Measurements from ENCODE around the gene MAP2K6.
"Not testable (repeated sequence)": the region's sequence is repeated elsewhere in the genome, so short reads cannot be mapped to it uniquely, and the experiment has no call there.

Gene MAP2K6

GRCh38 chr17:69460963-69461922 is 46.7 kb downstream of the MAP2K6 start:
- no peak for DNase-seq

- DNase-seq = no peak
Measured at GRCh38 chr17:69461951-69462369, 47.5 kb downstream of the MAP2K6 start.

GRCh38 chr17:69462882-69463281 is 48.4 kb downstream of the MAP2K6 start:
- DNase-seq = no peak

- no peak for DNase-seq
Measured at GRCh38 chr17:69466451-69466850, 52.0 kb downstream of the MAP2K6 start.

GRCh38 chr17:69466905-69467667 is 52.6 kb downstream of the MAP2K6 start:
- DNase-seq = no peak

GRCh38 chr17:69468207-69468606 is 53.7 kb downstream of the MAP2K6 start:
- no peak for DNase-seq

- no peak for DNase-seq
Measured at GRCh38 chr17:69470702-69471101, 56.2 kb downstream of the MAP2K6 start.

- DNase-seq = no peak
Measured at GRCh38 chr17:69471406-69471805, 56.9 kb downstream of the MAP2K6 start.

- no peak for DNase-seq
Measured at GRCh38 chr17:69473841-69474831, 59.6 kb downstream of the MAP2K6 start.

- DNase-seq = no peak
Measured at GRCh38 chr17:69477204-69477902, 62.9 kb downstream of the MAP2K6 start.

GRCh38 chr17:69477903-69478266 is 63.4 kb downstream of the MAP2K6 start:
- DNase-seq = no peak

- no peak for DNase-seq
Measured at GRCh38 chr17:69478916-69479315, 64.4 kb downstream of the MAP2K6 start.

GRCh38 chr17:69479756-69480155 is 65.3 kb downstream of the MAP2K6 start:
- DNase-seq = not testable (repeated sequence)

- DNase-seq = no peak
Measured at GRCh38 chr17:69480245-69480644, 65.7 kb downstream of the MAP2K6 start.

- DNase-seq = no peak
Measured at GRCh38 chr17:69485251-69485661, 70.8 kb downstream of the MAP2K6 start.

GRCh38 chr17:69485901-69486643 is 71.6 kb downstream of the MAP2K6 start:
- DNase-seq = no peak

GRCh38 chr17:69486779-69487637 is 72.5 kb downstream of the MAP2K6 start:
- DNase-seq = no peak

- no peak for DNase-seq
Measured at GRCh38 chr17:69489313-69489712, 74.8 kb downstream of the MAP2K6 start.

GRCh38 chr17:69492410-69493071 is 78.0 kb downstream of the MAP2K6 start:
- DNase-seq = no peak

GRCh38 chr17:69495787-69496186 is 81.3 kb downstream of the MAP2K6 start:
- no peak for DNase-seq
